LNCaP clone FGC (cell line): ENCODE data around the gene SAMD11.

Source experiments
- DNase-seq: peaks from one replicate; pipeline ENCODE4 v3.0.0-alpha.2; 2011; ENCODE audit warnings: low read depth
- H3K4me3 ChIP-seq: 2 replicates; pipeline ENCODE4 v1.5.1; 2011; ENCODE audit warnings: mild to moderate bottlenecking, low read depth, low read length, control low read depth
- CTCF ChIP-seq: IDR thresholded peaks from 2 replicates; pipeline ENCODE4 v1.5.1; 2012; ENCODE audit warnings: mild to moderate bottlenecking; ENCODE audit not compliant: control insufficient read depth, insufficient read depth; ENCODE audit errors: extremely low read depth

SAMD11 gene

GRCh38 chr1:913491-914130, 10.1 kb upstream of the SAMD11 start:
- no peak for DNase-seq
- no peak for TF ChIP-seq CTCF
- no peak overlapping the region for H3K4me3 ChIP-seq

- TF ChIP-seq CTCF, result no peak
- H3K4me3 ChIP-seq, result no peak overlapping the region
- no peak for DNase-seq
Measured at GRCh38 chr1:914131-914890, 9.4 kb upstream of the SAMD11 start.

- no peak for TF ChIP-seq CTCF
- no peak for DNase-seq
- no peak overlapping the region for H3K4me3 ChIP-seq
Measured at GRCh38 chr1:914891-915280, 8.8 kb upstream of the SAMD11 start.

- DNase-seq, result no peak
- no peak for TF ChIP-seq CTCF
- no peak overlapping the region for H3K4me3 ChIP-seq
Measured at GRCh38 chr1:915295-916172, 8.2 kb upstream of the SAMD11 start.

- no peak overlapping the region for H3K4me3 ChIP-seq
- no peak for TF ChIP-seq CTCF
- no peak for DNase-seq
Measured at GRCh38 chr1:916173-917075, 7.3 kb upstream of the SAMD11 start.

- no peak for TF ChIP-seq CTCF
- H3K4me3 ChIP-seq, result no peak overlapping the region
- DNase-seq, result no peak
Measured at GRCh38 chr1:917076-917459, 6.7 kb upstream of the SAMD11 start.
